ENCODE measurements around the gene NINL.

The NINL gene

DNA sequence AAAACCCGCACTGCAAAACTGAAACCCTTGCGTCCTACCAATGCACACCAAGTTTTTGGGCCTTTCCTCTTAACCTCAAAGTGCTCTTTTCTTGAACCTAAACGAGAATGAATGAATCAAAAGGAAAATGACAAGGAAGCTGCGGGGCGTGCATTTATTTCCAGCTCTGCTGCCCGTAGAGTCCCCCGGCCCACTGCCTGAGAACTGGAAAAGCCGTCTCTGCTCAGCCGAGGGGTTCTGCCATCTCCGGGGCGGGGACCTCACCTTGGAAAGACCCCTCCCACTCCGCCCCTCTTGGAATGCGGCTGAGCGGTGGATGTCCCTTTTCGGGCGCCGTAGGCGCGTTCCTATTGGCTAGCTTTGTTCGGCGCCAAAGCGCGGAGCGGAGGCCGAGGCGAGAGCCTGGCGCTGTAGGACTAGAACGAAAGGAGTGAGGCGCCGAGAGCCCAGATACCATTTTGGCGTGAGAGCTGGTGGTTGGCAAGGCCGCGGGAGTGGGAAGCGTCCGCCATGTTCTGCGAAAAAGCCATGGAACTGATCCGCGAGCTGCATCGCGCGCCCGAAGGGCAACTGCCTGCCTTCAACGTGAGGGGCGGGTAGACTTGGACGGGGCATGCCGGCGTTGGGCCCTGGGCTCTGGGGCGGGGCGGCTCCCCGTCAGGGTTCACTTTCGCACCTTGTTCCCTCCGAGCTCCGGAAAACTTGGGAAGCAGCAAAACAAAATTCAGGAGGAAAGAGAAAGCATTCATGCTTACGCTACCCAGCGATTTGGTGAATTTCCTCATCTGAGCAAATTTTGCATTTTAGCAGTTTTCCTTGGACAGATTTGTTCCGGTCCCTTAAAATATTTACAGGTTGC is 177.8 kb downstream of the NINL start, which contains the start of gene GINS1:
Gene GINS1, plus strand, starts transcription at position 363 of the 859 bp plus-strand sequence. Its CDS starts 148 bp downstream, at position 511.
- Histone ChIP-seq H3K4me2 (ENCODE audit: low read length) (peak within 1 kb of the TSS; percentile 83), H3K27ac (ENCODE audit: low read depth, low read length, poor library complexity, severe bottlenecking) (peak within 1 kb of the TSS; percentile 10), H3K79me2 (ENCODE audit: insufficient read depth, low read length) (peaks cover 15% of the 10 kb centered on the region), H3K9me3 (ENCODE audit: low read length) (peaks cover 10% of the 10 kb centered on the region), H3K9ac (ENCODE audit: low read length) (peak within 1 kb of the TSS; percentile 87), H3K4me1 (ENCODE audit: insufficient read depth, low read length, severe bottlenecking) (peaks cover 23% of the 10 kb centered on the region), H3K9me2 (ENCODE audit: low read depth, low read length) (no peaks in the 10 kb centered on the region), H3K27me3 (ENCODE audit: insufficient read depth, low read length) (no peaks in the 10 kb centered on the region), H3K36me3 (ENCODE audit: insufficient read depth, low read length) (peaks cover 7% of the 10 kb centered on the region), H2AFZ (ENCODE audit: low read length) (peak within 1 kb of the TSS; percentile 87), H3K4me3 (ENCODE audit: low read depth, low read length, poor library complexity, severe bottlenecking) (peak within 1 kb of the TSS; percentile 71), H4K20me1 (ENCODE audit: insufficient read depth, low read length) (no peaks in the 10 kb centered on the region), H3F3A (ENCODE audit: insufficient read depth, low read length) (no peaks in the 10 kb centered on the region)
- TF ChIP-seq, protein P1, sequence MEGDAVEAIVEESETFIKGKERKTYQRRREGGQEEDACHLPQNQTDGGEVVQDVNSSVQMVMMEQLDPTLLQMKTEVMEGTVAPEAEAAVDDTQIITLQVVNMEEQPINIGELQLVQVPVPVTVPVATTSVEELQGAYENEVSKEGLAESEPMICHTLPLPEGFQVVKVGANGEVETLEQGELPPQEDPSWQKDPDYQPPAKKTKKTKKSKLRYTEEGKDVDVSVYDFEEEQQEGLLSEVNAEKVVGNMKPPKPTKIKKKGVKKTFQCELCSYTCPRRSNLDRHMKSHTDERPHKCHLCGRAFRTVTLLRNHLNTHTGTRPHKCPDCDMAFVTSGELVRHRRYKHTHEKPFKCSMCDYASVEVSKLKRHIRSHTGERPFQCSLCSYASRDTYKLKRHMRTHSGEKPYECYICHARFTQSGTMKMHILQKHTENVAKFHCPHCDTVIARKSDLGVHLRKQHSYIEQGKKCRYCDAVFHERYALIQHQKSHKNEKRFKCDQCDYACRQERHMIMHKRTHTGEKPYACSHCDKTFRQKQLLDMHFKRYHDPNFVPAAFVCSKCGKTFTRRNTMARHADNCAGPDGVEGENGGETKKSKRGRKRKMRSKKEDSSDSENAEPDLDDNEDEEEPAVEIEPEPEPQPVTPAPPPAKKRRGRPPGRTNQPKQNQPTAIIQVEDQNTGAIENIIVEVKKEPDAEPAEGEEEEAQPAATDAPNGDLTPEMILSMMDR (IDR thresholded peaks at IDR 0.05; ENCODE audit: low read length) = no peak
- no peak for TF ChIP-seq EZH2 (IDR thresholded peaks at IDR 0.05; ENCODE audit: borderline replicate concordance, low read length)

Measured in OCI-LY1 (cell line).